ENCODE measurements around the gene ZDHHC9.

ZDHHC9 gene

DNA sequence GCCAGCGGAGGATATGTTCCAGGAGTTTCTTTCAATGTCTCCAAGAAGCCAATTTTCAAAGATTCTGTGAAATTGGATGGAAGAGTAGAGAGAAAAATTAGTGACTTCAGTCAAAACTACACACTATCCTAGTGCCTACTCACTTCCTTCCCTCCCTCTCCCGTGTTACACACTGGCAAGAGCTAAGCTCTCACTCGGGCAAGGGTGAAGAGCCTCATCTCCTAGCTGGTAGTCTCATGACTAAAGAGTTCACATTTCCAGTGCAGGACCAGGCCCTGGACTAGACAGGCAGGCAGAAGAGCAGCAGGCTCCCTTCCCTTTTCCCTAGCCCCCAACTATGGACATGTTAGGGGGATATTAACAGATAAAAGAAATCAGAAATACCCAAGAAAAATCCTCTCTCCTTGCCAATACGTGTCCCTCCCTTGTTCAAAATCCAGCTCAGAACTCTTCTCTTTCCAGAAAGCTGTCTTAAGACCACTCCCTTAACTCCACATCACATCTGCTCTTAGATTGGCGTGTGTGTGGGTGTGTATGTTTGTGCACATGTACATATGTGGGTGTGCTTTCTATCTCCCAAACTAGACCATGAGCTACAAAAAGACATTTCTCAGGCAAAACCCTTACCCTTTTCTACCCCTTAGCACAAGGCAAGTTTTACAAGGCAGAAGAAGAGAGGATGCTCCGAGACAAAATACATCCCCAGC is 29.9 kb downstream of the ZDHHC9 start:
- no peak for DNase-seq

DNA sequence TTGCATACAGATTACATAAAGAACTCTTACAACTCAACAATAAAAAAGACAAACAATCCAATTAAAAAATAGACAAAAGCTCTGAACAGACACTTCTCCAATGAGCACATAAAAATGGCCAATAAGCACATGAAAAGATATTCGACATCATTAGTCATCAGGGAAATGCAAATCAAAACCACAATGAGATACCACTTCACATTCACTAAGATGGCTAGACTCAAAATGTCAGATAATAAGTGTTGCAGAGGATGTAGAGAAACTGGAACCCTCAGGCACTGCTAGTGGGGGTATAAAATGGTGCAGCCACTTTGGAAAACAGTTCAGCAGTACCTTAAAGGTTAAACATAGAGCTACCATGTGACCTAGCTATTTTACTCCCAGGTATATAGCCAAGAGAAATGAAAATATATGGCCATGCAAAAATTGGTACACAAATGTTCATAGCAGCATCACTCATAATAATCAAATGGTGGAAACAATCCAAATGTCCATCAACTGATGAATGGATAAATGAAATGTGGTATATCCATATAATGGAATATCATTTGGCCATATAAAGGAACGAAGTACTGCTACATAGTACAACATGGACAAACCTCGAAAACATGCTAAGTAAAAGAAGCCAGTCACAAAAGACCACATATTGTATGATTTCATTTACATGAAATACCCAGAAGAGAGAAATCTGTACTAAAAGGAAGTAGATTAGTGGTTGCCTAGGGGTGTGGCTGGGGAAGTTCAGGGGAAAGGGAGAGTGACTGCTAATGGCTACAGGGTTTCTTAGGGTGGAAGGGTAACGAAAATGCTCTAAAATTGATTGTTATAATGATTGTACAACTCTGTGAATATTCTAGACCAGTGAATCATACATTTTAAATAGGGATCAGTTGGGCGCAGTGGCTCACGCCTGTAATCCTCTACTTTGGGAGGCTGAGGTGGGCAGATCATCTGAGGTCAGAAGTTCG is 34.6 kb downstream of the ZDHHC9 start:
- DNase-seq, result no peak

DNA sequence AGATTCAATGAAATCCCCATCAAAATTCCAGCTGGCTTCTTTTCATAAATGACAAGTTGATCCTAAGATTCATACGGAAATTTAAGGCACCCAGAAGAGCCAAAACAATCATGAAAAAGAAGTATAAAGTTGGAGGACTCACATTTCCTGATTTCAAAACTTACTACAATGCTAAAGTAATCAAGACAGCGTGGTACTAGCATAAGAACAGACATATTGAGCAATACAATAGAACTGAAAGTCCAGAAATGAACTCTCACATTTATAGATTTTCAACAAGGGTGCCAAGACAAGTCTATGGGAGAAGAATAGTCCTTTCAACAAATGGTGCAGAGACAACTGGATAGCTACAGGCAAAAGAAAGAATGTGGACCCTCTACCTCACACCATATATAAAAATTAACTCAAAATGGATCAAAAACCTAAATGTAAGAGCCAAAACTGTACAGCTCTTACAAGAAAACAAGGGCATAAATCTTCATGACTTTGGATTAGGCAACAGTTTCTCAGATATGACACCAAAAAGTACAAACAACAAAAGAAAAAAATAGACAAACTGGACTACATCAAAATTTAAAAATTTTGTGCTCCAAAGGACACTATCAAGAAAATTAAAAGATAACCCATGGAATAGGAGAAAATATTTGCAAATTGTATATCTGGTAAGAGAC is 35.4 kb downstream of the ZDHHC9 start:
- no peak for DNase-seq

DNA sequence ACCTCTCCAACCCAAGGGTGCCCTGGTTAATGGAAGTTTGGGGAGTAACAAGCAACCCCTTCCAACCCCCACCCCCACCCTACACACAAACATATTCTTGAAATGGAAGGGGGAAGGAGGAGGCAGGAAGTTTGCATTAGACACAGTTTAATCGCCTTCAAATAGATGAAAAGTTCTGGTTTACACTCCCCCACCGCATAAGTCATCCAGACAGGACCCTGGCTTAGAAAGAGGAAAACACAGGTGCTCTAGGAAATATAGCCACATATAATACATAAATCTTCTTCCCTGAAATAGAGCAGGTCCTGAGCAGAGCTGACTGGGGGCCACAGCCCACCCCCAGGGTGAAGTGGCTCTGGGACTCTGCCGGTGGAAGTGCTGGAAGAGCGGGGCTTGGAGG is 38.9 kb downstream of the ZDHHC9 start:
- DNase-seq, result no peak

DNA sequence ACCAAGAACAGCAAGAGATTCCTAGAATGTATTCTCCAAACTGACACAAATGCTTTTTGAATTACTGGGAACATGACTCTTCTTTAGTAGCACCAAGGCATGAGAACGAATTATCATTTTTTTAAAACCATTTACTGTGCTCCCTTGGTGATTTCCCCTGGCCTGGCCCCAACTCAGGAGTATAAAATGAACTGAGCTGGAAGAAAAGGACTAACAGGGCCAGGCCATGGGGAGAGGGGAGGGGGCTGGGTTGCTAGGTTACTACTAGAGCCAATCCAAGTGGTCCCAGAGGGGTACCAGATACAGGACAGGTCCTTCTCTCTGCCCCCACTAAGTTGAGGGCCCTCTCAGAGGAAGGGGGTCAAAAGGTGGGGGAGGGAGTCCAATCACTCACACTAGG is 40.8 kb downstream of the ZDHHC9 start:
- DNase-seq, result no peak

DNA sequence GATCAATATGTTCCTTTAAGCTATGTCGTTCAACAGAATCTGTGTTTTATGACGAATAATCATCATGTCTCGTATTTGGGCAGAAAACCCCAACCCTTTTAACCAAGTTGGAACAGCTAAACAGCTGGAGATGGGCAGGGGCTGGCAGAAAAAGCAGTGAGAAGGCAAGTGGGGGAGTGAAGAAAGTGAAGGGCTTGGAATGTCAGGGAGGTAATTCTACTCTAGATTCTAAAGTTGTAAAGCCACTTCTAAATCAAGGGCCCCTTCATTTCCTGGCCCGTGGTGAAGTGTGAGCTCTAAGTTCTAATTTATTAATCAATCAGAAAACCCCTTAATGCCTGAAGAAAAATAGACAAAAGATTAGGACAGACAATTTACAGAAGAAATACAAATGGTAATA is 43.5 kb downstream of the ZDHHC9 start:
- DNase-seq, result no peak

DNA sequence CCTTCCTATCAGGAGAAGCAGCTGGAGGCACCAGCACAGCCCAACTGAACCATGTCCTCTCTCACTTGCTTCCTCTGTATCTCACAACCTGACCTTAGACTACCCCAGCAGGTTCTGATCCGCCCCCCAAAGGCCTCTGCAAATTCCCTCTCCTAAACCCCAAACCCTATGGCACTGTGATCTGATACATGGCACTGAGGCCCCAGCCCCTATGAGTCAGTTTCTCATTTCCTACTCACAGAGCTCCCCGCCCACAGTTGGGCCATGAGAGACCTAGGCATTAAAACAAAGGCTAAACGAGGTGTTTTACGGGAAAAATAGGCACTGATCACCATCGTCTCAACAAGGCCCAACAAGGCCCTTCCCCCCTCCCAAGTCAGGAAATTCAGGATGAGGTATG is 44.8 kb downstream of the ZDHHC9 start:
- no peak for DNase-seq

DNA sequence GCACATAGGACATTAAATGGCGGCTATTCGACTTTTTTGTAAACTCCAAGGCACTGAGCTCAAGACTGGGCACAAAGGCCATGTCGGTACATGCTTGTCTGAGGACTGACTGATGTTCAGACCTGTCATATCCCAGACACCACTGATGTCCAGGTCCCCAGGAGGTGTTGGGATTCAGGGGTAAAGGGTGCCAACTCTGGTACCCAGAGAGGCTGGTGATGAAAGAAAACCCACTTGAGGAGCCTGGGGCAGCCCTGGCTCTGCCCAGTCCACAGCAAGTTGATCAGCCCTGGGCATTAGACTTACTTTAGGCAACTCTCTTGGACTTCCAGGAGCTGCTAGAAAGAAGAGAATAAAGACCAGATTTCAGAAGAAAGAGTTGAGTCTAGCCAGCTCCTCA is 45.2 kb downstream of the ZDHHC9 start:
- DNase-seq, result no peak

DNA sequence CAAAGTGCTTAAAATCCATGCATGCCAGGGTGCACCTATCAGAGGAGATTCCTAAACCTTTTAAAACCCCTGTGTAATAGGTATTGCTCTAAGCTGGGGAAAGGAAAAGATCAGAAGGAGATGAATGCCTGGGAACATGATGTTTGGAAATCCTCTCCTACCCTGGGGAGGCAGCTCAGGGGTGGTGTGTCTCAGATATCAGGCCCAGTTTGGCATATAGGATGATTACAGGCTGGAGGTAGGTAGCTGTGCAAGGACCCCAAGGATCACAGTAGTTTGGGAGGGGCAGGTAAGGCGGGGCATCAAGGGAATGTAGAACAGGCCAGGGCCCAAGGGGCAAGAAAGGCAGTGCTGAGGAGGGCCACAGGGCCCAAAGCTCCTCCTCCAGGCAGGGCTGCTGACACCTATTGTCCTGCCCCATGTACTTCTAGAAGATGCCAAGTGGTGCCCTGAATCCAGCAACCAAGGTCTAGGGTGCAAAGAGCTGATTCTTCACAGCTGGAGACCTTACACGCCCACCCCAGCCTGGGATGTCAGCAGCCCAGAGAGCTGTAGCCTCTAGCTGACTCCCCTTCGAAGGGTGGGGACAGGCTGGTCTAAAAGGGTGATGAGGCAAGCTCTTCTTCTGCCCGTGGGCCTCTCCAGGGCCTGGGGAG is 46.3 kb downstream of the ZDHHC9 start:
- no peak for DNase-seq

DNA sequence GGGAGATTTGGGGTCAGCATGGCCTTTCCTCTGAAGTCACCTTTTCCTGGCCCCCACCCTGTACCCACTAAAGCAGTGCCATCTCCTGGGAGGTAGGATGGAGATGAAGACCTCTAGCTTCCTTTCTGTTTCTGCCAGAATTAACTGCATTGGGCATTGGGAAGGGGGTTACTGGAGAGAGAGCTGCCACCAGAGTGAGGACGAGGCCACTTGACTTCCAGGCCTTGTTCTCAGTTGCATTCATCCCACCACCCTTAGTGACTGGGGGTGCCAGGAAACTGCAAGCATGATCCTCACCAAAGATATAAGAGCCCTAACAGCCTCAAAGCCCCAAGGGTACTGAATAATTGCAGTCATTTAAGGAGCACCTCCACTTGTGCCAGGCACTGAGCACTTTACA is 48.1 kb downstream of the ZDHHC9 start:
- no peak for DNase-seq

DNA sequence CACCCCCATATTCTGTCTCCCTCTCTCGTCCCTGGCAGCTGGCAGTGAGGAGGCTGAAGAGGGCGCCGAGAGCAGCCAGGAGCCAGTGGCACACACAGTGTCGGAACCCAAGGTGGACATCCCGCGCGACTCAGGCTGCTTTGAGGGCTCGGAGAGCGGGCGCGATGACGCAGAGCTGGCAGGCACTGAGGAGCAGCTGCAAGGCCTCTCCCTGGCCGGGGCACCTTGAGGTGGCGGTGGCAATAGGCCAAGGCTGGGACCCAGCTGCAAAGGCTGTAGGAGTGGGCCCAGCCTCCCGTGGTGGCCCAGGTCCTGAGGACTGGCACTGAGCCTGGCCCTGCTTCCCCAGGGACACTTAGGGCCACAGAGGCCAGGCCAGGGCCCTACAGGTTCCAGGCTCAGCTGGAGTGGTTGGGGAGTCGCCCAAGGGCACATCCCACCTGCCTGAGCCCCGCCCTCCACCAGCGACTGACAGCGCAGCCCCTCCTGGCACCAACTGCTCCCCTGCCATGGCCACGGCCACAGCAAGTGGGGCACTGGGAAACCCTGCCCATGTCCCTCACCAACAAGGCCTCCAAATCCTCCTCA is 50.0 kb downstream of the ZDHHC9 start:
- DNase-seq, result no peak

DNA sequence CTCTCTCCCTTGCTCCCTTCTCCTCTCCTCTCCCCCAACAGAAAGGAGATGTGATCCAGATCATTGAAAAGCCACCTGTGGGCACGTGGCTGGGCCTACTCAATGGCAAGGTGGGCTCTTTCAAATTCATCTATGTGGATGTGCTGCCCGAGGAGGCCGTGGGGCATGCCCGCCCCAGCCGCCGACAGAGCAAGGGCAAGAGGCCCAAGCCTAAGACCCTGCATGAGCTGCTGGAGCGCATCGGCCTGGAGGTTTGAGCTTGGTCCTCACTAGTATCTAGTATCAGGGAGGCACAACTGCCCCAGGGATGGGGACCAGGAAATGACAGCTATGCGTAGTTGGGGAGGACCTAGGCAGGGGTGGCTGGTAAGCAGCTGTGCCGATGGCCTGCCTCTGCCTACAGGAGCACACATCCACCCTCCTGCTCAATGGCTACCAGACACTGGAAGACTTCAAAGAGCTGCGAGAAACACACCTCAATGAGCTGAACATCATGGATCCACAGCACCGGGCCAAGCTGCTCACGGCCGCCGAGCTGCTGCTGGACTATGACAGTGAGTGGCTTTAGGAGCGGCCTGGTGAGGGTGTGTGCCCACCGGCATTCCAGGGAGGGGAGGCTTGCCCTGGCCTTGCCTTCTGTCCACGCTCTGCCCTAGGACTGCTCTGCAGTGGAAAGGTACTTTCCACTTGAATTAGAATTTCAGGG is 50.9 kb downstream of the ZDHHC9 start:
- DNase-seq, result no peak

DNA sequence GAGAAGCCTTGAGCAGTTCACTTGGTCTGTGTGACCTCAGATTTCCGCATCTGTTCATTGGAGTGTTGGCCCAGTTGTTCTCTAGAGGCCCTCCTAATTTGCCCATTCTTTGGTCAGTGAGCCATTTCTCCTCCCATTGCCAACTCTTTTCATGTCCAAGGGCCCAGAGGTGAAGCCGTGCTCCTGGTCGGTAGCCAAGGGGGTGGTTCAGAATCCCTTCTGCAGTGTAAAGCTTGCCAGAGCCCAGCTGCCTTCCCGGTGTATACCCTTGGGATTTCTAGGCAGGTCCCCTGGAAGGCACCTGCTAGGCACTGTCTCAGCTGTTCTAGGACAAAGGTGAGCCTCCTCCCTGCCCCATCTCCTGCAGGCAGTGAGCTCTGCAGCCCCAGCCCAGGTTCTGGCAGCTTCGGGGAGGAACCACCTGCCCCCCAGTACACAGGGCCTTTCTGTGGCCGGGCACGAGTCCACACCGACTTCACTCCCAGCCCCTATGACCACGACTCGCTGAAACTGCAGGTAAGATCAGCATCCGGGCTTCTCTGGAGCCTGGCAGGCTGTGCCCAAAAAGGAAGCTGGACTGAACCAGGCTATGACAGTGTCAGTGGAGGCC is 51.6 kb downstream of the ZDHHC9 start:
- no peak for DNase-seq

DNA sequence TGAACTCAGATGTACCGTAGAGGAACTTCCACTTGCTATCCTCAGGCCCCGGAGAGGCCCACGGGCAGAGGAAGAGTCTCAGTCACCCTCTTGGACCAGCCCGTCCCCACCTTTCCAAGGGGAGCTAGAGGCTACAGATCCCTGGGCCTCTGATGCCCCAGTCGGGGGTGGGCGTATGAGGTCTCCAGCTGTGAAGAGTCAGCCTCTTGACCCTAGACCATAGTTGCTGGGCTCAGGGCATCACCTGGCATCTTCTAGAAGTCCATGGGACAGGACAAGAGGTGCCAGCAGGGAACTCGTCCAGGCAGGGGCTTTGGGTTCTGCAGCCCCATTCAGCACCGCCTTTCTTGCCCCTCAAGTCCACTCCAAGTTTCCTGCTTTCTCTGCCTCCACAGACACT is 52.4 kb downstream of the ZDHHC9 start:
- no peak for DNase-seq

DNA sequence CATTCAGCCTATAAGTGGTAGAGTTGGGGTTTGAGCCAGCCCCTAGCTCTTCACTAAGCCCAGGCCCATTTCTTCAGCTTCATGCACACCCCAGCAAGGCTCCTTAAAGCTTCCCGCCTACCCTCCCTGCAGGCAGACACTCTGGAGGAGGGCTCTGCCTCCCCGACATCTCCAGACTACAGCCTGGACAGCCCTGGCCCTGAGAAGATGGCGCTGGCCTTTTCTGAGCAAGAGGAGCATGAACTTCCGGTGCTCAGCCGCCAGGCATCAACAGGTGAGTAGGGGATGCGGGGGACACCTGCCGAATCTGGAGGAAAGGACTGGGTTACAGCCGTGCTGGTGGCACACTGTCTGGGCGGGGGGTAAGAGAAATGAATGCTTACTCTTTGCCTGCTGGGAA is 52.9 kb downstream of the ZDHHC9 start:
- no peak for DNase-seq

DNA sequence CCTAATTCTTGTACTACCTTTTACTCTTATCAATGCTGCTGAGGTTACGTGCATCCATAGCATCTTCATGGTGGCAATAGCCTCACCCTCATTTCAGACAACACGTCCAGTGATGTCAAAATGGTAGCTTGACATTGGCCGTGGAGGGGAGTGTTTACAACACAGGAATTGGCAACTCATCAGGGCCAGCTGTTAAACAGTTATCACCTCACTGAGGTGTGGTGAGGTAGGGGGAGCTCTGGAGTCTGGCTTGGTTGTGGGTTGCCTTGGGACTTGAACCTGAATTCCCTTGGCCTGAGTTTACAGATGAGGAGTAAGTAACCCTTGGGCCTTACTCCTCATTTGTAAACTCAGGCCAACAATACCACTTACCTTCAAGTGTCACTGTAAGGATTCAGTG is 53.5 kb downstream of the ZDHHC9 start:
- DNase-seq, result no peak

DNA sequence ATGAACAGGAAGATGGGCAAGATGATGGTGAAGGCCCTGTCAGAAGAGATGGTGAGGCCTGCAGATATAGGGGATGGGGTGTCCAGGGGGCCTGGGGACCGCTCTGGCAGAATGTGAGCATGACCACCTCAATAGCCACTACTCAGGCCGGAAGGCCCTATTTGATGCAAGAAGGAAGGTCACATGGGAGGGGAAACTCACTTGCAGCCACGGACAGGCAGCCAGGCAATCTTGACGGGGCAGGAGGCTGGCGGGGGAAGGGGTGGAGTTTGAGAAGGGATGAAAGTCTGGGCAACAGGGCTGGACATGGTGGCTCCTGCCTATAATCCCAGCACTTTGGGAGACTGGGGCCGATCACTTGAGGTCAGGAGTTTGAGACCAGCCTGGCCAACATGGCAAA is 55.2 kb downstream of the ZDHHC9 start:
- no peak for DNase-seq

DNA sequence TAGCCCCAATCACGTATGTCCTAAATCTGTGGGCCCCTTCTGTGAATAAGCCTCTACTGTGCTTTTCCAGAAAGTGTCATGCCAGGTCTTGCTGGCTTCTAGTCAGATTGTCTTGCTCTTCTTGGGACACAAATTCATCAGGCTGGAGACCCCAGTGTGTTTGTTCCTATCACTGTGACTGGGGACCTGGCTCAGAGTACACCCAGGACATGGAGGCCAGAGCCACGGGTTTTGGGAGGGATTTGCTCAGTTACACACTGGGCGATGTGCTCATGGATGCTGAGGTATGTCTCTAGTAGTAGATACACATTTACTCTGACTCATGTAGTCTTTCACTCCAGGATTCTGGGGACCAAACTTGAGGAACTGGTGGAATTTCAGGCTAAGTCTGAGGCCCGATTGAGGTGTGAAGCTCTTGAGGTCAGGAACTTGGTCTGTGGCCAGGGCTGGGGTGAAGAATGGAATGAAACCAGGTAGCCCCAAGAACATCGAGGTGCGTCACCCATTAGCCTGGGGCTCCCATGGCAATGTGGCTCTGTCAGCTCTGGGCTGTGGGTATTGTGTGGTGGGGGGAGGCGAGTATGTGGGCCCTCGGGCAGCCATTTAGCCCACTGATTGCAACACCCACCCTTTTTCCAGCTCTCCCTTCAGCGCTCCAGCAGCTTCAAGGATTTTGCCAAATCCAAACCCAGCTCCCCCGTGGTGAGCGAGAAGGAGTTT is 56.2 kb downstream of the ZDHHC9 start:
- no peak for DNase-seq

DNA sequence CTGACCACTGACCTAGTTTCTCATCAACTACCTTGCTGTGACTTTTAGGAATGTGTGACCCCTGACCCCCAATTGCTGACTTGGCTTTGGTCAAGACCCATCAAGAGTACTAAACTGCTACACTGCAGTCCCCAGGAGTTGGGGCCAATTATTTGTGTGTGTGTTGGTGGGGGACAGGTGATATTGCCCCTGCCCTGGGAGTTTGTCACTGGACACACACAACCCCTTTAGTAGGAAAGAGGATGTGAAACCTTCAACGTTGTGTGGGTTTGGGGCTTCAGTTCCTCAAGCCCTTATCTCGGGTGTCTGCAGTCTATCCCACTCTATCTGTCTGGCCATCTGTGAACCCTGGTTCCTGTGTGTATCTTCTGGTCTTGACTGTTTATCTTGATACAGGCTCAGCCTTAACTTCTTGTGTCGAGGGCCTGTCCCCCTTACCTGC is 57.5 kb downstream of the ZDHHC9 start:
- DNase-seq, result no peak

DNA sequence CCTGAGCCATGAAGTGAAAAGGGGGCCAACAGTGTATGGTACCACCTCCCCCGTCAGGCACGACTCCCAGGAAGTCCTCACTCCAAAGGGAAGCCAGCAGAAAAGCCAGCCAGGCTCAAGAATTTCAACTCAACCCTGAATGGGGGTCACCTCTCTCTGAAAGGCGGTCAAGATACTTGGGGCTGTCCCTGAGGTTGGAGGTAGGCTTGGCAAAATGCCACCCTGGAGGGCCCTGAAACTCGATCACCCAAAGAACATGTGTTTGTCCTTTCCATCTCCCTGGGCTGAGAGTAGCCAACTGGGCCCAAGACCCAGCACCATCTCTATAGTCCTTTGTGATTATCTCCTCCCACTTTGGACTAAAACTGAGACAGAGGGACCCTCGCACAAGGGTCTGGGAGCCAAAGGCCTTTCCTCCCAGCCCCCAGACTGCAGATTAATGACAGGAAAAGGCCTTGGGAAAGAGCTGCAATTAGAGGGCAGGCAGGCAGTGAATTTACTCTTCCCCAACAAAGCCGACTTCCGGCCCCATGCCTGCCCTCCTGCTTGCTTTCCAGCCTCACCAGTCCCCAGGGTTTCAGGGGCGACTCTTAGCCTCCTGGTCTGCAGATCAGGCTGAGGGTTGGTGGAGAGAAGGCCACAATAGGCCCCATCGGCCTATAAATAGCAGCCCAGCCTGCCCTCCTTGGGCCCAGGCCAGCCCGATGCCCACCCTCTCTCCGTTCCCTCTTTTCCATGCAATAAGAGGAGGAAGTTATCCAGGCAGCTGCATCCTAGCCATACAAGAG is 58.3 kb downstream of the ZDHHC9 start:
- no peak for DNase-seq
